Mesothelial cell of epicardium (in vitro differentiated cells): Measurements from ENCODE around the gene ASIC2. TPM values are rescaled to one million over a fixed set of nuclear protein-coding genes. Genes with fewer than 3 reads are reported as not detected.

ENCODE experiments used
- DNase-seq, 2 experiments: peaks; one replicate each; pipeline ENCODE4 v3.0.0; 2021; ENCODE audit warnings: low spot score in 2 of 2; ENCODE audit not compliant: unreplicated experiment in 2 of 2
- H3K27ac Mint-ChIP-seq: 2 replicates; pipeline ENCODE4 v1.8.0; 2021; ENCODE audit warnings: mixed read lengths
- H3K27me3 Mint-ChIP-seq: 2 replicates; pipeline ENCODE4 v1.8.0; 2021; ENCODE audit warnings: low read depth, mixed read lengths
- H3K36me3 Mint-ChIP-seq: 2 replicates; pipeline ENCODE4 v1.8.0; 2021; ENCODE audit warnings: mixed read lengths
- H3K4me1 Mint-ChIP-seq: 2 replicates; pipeline ENCODE4 v1.8.0; 2021; ENCODE audit warnings: mixed read lengths
- H3K4me3 Mint-ChIP-seq: 2 replicates; pipeline ENCODE4 v1.8.0; 2021; ENCODE audit warnings: mild to moderate bottlenecking, moderate library complexity, mixed read lengths
- H3K9me3 Mint-ChIP-seq: 2 replicates; pipeline ENCODE4 v1.8.0; 2021; ENCODE audit warnings: mixed read lengths
- total RNA-seq: library from RNA; stranded (reverse); gene quantifications from 3 replicates; pipeline ENCODE4 v1.2.1, GENCODE V29; 2021
- TF ChIP-seq, protein P1 (sequence below): fragments of 200-600 bp; sonication (generic); IDR thresholded peaks from one replicate; pipeline ENCODE4 v1.5.0; 2021; ENCODE audit warnings: antibody characterized with exemption; ENCODE audit not compliant: unreplicated experiment

Gene ASIC2
- total RNA-seq, 1 donor from 2014 or later: 3.4 TPM

DNA sequence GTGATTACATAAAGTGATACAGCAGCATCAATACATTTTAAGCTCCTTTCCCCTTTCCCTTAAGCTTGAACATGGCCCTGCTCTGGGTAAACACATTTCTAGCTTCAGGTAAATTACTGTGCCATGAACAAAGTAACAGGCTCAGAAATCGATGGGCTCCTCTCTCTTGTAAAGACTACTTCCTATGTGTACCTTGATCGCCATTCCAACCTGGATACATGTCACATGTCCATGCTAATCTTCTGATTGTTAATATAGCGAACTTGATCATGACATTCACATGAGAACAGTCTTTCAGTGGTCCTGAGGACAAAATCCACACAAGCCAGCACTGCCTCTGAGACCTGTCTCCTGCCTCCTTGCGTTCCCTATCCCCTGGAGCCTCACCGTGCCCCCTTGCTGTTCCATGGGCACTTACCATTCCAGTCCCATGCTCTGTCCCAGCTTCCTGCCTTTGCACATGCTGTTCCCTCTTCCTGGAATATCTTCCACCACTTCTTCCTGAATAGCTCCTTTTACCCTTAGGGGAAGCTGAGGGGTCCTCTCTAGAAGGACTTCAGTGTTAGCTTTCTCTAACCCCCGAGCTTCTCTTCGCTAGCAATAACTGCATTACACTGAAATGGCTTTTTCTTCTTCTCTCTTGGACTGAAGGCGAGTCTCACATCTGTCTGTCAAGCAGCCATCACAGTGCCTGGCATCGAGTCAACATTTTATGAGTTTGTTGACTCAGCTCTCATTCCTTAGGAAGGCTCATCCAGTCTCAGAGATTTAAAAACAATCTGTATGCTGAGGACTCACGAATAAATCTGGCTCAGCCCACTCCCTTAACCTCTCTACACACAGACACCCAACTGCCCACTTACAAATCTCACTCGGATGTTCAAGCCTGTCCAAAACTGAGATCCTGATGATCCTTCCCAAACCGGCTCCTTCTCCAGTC lies 93.3 kb downstream of the ASIC2 start:
- H3K27ac Mint-ChIP-seq: no peak overlapping the region
- H3K27me3 Mint-ChIP-seq: peaks cover 3% of the 10 kb centered on the region
- no peaks in the 10 kb centered on the region for H3K9me3 Mint-ChIP-seq
- DNase-seq: no peak
- TF ChIP-seq, protein P1, sequence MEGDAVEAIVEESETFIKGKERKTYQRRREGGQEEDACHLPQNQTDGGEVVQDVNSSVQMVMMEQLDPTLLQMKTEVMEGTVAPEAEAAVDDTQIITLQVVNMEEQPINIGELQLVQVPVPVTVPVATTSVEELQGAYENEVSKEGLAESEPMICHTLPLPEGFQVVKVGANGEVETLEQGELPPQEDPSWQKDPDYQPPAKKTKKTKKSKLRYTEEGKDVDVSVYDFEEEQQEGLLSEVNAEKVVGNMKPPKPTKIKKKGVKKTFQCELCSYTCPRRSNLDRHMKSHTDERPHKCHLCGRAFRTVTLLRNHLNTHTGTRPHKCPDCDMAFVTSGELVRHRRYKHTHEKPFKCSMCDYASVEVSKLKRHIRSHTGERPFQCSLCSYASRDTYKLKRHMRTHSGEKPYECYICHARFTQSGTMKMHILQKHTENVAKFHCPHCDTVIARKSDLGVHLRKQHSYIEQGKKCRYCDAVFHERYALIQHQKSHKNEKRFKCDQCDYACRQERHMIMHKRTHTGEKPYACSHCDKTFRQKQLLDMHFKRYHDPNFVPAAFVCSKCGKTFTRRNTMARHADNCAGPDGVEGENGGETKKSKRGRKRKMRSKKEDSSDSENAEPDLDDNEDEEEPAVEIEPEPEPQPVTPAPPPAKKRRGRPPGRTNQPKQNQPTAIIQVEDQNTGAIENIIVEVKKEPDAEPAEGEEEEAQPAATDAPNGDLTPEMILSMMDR: no peak
- no peaks in the 10 kb centered on the region for H3K36me3 Mint-ChIP-seq
- H3K4me3 Mint-ChIP-seq: no peak overlapping the region
- peaks cover 10% of the 10 kb centered on the region for H3K4me1 Mint-ChIP-seq

DNA sequence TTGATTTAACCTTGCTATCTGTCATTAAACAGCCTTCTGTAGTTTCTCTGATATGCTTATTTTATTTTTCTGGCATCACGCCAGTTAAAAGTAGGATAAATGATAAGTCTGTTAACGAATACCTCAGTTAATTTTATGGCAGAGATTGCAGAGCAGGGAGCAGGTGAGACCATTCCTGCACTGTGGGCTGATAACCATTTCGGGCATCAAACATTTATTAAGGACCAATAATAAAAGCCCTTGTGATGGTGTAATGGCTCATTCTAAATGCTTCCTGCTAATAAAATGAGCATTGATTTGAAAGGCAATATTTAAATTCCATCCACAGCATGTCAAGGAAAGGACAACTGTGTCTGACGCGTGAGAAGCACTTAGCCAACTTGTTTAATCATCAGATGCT lies 94.1 kb downstream of the ASIC2 start:
- H3K4me1 Mint-ChIP-seq: peaks cover 10% of the 10 kb centered on the region
- no peaks in the 10 kb centered on the region for H3K9me3 Mint-ChIP-seq
- no peaks in the 10 kb centered on the region for H3K36me3 Mint-ChIP-seq
- no peak for DNase-seq
- TF ChIP-seq, protein P1: no peak
- H3K27me3 Mint-ChIP-seq: peaks cover 8% of the 10 kb centered on the region
- no peak overlapping the region for H3K27ac Mint-ChIP-seq
- H3K4me3 Mint-ChIP-seq: no peak overlapping the region

GRCh38 chr17:33197342-33197741 lies 95.8 kb downstream of the ASIC2 start:
- Mint-ChIP-seq H3K4me3 (no peak overlapping the region), H3K4me1 (peaks cover 10% of the 10 kb centered on the region), H3K27ac (no peak overlapping the region), H3K36me3 (no peaks in the 10 kb centered on the region), H3K9me3 (no peaks in the 10 kb centered on the region), H3K27me3 (peaks cover 17% of the 10 kb centered on the region)
- no peak for DNase-seq
- TF ChIP-seq, protein P1: no peak

GRCh38 chr17:33196883-33197282 lies 96.2 kb downstream of the ASIC2 start:
- H3K9me3 Mint-ChIP-seq: no peaks in the 10 kb centered on the region
- no peak for DNase-seq
- no peak overlapping the region for H3K27ac Mint-ChIP-seq
- peaks cover 10% of the 10 kb centered on the region for H3K4me1 Mint-ChIP-seq
- H3K27me3 Mint-ChIP-seq: peaks cover 18% of the 10 kb centered on the region
- TF ChIP-seq, protein P1: no peak
- no peaks in the 10 kb centered on the region for H3K36me3 Mint-ChIP-seq
- H3K4me3 Mint-ChIP-seq: no peak overlapping the region

GRCh38 chr17:33192951-33193911 lies 99.9 kb downstream of the ASIC2 start:
- Mint-ChIP-seq H3K4me1 (no peaks in the 10 kb centered on the region), H3K4me3 (no peak overlapping the region), H3K9me3 (peaks cover 4% of the 10 kb centered on the region), H3K27ac (no peak overlapping the region), H3K27me3 (peaks cover 33% of the 10 kb centered on the region), H3K36me3 (no peaks in the 10 kb centered on the region)
- TF ChIP-seq, protein P1: no peak
- DNase-seq: no peak
